Muscle of back (tissue), 13 donors: ENCODE results near the gene CDIPT. TPM values are rescaled to one million over a fixed set of nuclear protein-coding genes. Genes with fewer than 3 reads are reported as not detected.
"Not testable (repeated sequence)": the region's sequence is repeated elsewhere in the genome, so short reads cannot be mapped to it uniquely, and the experiment has no call there.

Experiments
- DNase-seq, 3 donors: peaks; one replicate each; pipeline versions ENCODE4 v3.0.0 to v3.0.0-alpha.2; 2013
- long read RNA-seq, 9 donors: transcript quantifications; one replicate each; lab custom pipeline, GENCODE V29; 2026
- polyA plus RNA-seq, 10 donors: library from polyadenylated mRNA; unstranded; fragments of 120-200 nt; gene quantifications; one replicate each; pipeline ENCODE4 v1.2.1, GENCODE V29; 2013; ENCODE audit not compliant: insufficient read length in 10 of 10

The CDIPT gene, protein sequence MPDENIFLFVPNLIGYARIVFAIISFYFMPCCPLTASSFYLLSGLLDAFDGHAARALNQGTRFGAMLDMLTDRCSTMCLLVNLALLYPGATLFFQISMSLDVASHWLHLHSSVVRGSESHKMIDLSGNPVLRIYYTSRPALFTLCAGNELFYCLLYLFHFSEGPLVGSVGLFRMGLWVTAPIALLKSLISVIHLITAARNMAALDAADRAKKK
- 10 to 100 TPM; 31.4 to 50.1 (median 38.6) TPM for polyA plus RNA-seq
- long read RNA-seq, donor 1, transcript CDIPT-201 (6 exons, 2,353 nt), result major isoform, 9 of 9 reads
- long read RNA-seq, donor 1, partial matches to known transcripts, result 0 of 9 reads
- long read RNA-seq, donor 1, other reads (novel, unspliced or antisense), result 0 of 9 reads
- long read RNA-seq, donor 2, partial matches to known transcripts, result 0 of 3 reads
- long read RNA-seq, donor 2, other reads (novel, unspliced or antisense), result 0 of 3 reads
- long read RNA-seq, donor 3, result 0 reads
- long read RNA-seq, donor 4, transcript CDIPT-201 (6 exons, 2,353 nt), result major isoform, 9 of 15 reads
- long read RNA-seq, donor 4, partial matches to known transcripts, result 5 of 15 reads
- long read RNA-seq, donor 4, other reads (novel, unspliced or antisense), result 0 of 15 reads
- long read RNA-seq, donor 5, transcript CDIPT-201 (6 exons, 2,353 nt), result major isoform, 10 of 11 reads
- long read RNA-seq, donor 5, partial matches to known transcripts, result 0 of 11 reads
- long read RNA-seq, donor 5, other reads (novel, unspliced or antisense), result 0 of 11 reads
- long read RNA-seq, donor 6, transcript CDIPT-201 (6 exons, 2,353 nt), result major isoform, 17 of 39 reads
- long read RNA-seq, donor 6, partial matches to known transcripts, result 22 of 39 reads
- long read RNA-seq, donor 6, other reads (novel, unspliced or antisense), result 0 of 39 reads
- long read RNA-seq, donor 7, transcript CDIPT-201 (6 exons, 2,353 nt), result major isoform, 5 of 11 reads
- long read RNA-seq, donor 7, partial matches to known transcripts, result 5 of 11 reads
- long read RNA-seq, donor 7, other reads (novel, unspliced or antisense), result 0 of 11 reads
- long read RNA-seq, donor 8, transcript CDIPT-201 (6 exons, 2,353 nt), result major isoform, 6 of 8 reads
- long read RNA-seq, donor 8, partial matches to known transcripts, result 0 of 8 reads
- long read RNA-seq, donor 8, other reads (novel, unspliced or antisense), result 0 of 8 reads
- long read RNA-seq, donor 9, partial matches to known transcripts, result 0 of 2 reads
- long read RNA-seq, donor 9, other reads (novel, unspliced or antisense), result 0 of 2 reads

DNA sequence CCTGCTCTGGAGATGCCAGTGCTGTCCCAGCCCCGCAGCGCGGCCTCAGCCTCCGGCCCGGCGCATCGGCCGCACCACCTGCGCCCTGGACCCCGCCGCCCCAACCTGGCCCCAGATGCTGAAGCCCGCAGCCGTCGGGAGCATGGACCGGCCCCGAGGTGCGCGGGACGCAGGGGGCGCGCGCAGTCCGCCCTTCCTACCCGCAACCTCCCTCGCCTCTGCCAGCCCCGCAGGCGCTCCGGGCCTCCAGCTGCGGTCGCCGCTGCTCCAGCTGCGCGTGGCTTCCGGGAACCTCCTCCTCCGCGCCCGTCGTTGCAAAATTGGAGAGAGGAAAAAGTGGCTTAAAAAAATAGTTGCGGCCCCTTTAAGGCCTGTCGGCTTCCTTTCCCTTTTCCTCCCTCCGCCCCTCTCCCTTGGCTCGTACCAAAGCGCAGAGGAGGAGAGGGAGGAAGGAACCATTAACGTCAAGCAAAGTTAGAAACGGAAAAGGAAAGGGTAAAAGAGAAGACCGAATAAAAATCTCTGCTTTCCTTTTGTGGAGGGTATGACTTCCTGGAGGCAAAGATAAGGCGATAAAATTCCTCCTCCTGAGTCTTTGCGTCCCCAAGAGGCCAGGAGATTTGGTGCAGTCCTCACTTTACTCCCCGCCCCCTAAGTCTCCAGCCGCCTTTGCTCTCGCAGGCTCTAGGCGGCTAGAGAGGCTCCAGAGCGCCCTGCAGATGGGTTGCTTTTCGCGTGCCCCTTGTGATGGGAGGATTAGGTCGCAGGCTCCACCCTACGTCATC is at the start of gene CDIPT:
CDIPT (minus strand) TSS at position 343 of the 785 bp plus-strand sequence. CDS start 369 bp downstream, outside the sequence.
- peak; percentile 96 to 98 (median 97) for DNase-seq

GRCh38 chr16:29912087-29912486 is 49.1 kb upstream of the CDIPT start:
- no peak for DNase-seq

GRCh38 chr16:29911676-29912010 is 48.6 kb upstream of the CDIPT start:
- no peak for DNase-seq

GRCh38 chr16:29910819-29911675 is 48.0 kb upstream of the CDIPT start:
- DNase-seq, result no peak

- not testable (repeated sequence) for DNase-seq
Measured at GRCh38 chr16:29909851-29910250, 46.8 kb upstream of the CDIPT start.

- DNase-seq, result no peak
Measured at GRCh38 chr16:29909391-29909790, 46.4 kb upstream of the CDIPT start.

GRCh38 chr16:29908719-29909220 is 45.7 kb upstream of the CDIPT start:
- no peak for DNase-seq

DNA sequence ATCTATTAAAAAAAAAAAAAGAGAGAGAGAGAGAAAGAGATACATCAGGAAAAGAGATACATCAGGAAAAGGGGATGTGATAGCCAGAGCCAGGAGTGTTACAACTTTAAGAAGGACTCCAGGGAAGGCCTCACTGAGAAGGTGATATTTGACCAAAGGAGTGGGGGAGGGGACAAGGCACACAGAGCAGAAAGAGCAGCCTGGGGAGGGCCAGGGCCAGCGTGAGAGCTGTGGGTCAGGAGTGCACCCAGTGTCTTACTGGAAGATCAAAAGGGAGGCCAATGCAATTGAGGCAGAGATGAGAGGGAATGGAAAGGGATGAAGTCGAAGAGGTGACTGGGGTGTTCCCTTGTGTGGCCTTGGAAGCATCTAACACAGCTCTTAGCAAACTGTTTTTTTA is 44.9 kb upstream of the CDIPT start:
- DNase-seq, result no peak

GRCh38 chr16:29906520-29907244 is 43.7 kb upstream of the CDIPT start:
- no peak for DNase-seq

DNA sequence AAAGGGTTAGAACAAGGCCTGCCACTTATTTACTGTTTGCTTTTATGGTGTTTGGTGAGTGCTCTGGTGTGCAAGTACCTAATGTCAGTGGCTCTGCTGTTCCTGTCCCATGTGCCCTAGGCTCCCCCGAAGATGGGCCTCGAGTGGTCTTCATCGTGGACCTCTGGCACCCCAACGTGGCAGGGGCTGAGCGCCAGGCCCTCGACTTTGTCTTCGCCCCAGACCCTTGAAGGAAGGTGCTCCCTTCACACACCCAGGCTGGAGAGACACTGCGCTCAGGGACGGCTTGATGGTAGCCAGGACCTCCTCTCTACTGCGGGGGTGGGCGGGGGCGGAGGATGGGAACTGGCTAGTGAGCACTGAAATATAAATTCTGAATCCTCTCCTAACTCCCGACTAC is 42.6 kb upstream of the CDIPT start:
- DNase-seq, result no peak

DNA sequence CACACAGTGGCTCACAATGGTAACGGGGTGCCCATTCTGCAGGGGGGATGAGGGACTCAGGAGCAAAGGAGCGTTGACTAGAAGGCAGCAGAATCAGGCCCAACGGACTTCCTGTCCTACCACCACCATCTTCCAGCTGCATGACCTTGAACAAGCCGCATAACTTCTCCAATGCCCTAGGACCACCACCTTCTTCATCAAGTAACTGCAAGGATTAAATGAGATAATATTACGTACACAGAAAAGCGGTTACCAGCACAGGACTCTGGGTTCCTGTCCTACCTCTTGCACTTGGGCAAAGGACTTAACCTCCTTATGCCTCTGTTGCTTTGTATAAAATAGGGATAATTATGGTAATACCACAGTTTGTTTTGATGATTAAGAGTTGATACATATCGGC is 41.9 kb upstream of the CDIPT start:
- DNase-seq, result no peak

DNA sequence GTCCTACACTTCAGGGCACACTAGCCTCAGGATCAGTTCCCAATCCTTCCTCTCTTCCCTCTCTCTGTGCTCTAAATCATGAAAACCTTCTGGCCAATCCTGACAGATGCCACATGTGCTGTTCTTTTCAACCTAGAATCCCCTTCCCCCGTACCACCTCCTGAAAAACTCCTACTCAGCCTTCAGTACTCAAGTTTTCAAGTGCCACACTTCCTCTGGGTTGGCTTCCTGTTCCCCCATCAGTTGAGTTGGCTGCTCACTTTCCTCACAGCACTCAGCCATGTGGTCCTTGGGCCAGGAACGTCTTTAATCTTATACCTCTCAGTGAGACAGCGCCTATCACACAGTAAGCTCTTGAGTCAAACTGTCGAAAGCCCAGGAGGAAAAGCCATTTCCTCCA is 40.6 kb upstream of the CDIPT start:
- DNase-seq, result no peak

DNA sequence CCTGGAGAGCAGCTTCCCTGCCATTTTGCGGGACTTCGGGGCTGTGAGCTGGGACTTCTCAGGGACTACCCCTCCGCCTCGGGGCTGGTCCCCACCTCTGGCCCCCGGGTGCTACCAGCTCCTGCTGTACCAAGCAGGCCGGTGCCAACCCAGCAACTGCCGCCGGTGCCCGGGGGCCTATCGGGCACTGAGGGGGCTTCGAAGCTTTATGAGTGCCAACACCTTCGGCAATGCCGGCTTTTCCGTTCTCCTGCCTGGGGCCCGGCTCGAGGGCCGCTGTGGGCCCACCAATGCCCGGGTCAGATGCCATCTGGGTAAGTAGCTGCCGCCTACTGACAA is 38.5 kb upstream of the CDIPT start:
- no peak for DNase-seq

- no peak for DNase-seq
Measured at GRCh38 chr16:29900888-29901606, 38.0 kb upstream of the CDIPT start.

DNA sequence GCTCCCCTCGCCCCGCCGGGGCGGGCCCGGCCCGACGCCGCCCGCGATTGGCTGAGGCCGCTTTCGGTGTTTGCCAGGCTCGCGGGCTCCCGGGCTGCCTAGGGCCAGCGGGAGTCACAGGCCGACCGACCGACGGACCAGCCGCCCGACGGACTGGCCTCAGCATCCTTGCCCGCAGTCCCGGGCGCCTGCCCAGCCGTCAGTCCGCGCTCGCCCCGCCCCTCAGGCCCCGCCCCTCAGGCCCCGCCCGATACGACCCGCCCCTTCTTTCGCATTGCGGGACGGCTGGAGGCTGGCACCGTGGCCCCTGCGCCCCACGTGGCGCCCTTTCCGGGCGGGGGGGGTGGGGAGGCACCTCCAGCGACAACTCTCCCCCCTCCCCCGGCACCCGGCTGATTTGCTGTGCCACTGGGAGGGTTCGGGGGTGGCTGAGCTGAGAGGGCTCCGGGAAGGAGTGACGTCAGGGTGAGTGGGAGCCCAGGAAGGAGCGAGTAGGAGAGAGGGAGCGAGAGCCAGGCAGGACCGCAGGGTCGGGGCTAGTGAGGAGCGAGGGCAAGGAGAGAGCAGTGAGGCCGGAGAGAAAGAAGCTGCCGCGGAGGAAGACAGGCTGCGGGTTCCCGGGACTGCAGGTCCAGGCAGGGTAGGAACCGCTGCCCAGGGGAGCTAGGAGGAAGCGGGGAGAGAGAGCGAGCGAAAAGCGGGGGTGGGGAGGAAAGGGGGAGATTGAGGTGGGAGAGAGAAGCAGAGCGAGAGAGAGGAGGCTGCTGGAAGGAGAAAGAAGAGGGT is 37.3 kb upstream of the CDIPT start, which contains the start of gene ASPHD1:
ASPHD1 (plus strand) TSS at position 387 of the 786 bp plus-strand sequence. CDS start 484 bp downstream, outside the sequence.
- peak; percentile 38 to 78 (median 43) for DNase-seq

- peak; percentile 44 to 89 (median 79) for DNase-seq
Measured at GRCh38 chr16:29899516-29900101, 36.6 kb upstream of the CDIPT start, which contains the start of gene SEZ6L2. TSS of gene SEZ6L2 (minus strand) at chr16:29899550. CDS start at chr16:29899019, 531 bp downstream.
